ENCODE results near the gene SMOC1. TPM values are rescaled to one million over a fixed set of nuclear protein-coding genes. Genes with fewer than 3 reads are reported as not detected.

Gene SMOC1
- total and polyA plus RNA-seq, 8 donors: 1.2 to 3.3 (median 2.1) TPM; not detected in 2

GRCh38 chr14:69928111-69928523 is 48.9 kb downstream of the SMOC1 start:
- intact Hi-C loops (cut with DNase I; ENCODE audit: low total_unique reads): no loop called here
- WGBS, 5 donors: 42 to 64% (median 59%) methylated on average over 6 of the region's 6 CpGs
- DNase-seq: no peak
- no peaks in the 10 kb centered on the region for H3K36me3 ChIP-seq
- peaks cover 0 to 4% (median 0%) of the 10 kb centered on the region in 3 donors for H3K27me3 ChIP-seq
- H3K4me3 ChIP-seq: no peak overlapping the region
- H3K27ac ChIP-seq: no peak overlapping the region
- H3K9me3 ChIP-seq: no peaks in the 10 kb centered on the region
- TF ChIP-seq CTCF (IDR thresholded peaks at IDR 0.05): no peak
- TF ChIP-seq POLR2A (IDR thresholded peaks at IDR 0.05): no peak
- no peak for TF ChIP-seq EP300 (IDR thresholded peaks at IDR 0.05)
- no peak for TF ChIP-seq POLR2AphosphoS5 (IDR thresholded peaks at IDR 0.05)
- no peaks in the 10 kb centered on the region for H3K4me1 ChIP-seq

- Histone ChIP-seq H3K4me3 (no peak overlapping the region), H3K36me3 (no peaks in the 10 kb centered on the region), H3K27ac (no peak overlapping the region), H3K27me3 (peaks cover 0 to 4% (median 0%) of the 10 kb centered on the region in 3 donors), H3K9me3 (no peaks in the 10 kb centered on the region), H3K4me1 (no peaks in the 10 kb centered on the region)
- WGBS, 5 donors: 70 to 79% (median 73%) methylated on average over 11 of the region's 11 CpGs
- TF ChIP-seq POLR2A (IDR thresholded peaks at IDR 0.05) (no peak), POLR2AphosphoS5 (IDR thresholded peaks at IDR 0.05) (no peak), CTCF (IDR thresholded peaks at IDR 0.05) (no peak), EP300 (IDR thresholded peaks at IDR 0.05) (no peak)
- no peak for DNase-seq
- intact Hi-C loops (cut with DNase I; ENCODE audit: low total_unique reads): no loop called here
These were observed 51.7 kb downstream of the SMOC1 start for GRCh38 chr14:69930780-69931379.

- Histone ChIP-seq H3K27me3 (peaks cover 0 to 4% (median 0%) of the 10 kb centered on the region in 3 donors), H3K36me3 (no peaks in the 10 kb centered on the region), H3K4me1 (peaks cover 0 to 2% (median 0%) of the 10 kb centered on the region in 4 donors), H3K9me3 (no peaks in the 10 kb centered on the region), H3K27ac (no peak overlapping the region), H3K4me3 (no peak overlapping the region)
- DNase-seq: no peak
- intact Hi-C loops (cut with DNase I; ENCODE audit: low total_unique reads): no loop called here
- TF ChIP-seq POLR2AphosphoS5 (IDR thresholded peaks at IDR 0.05) (no peak), EP300 (IDR thresholded peaks at IDR 0.05) (no peak), CTCF (IDR thresholded peaks at IDR 0.05) (no peak), POLR2A (IDR thresholded peaks at IDR 0.05) (no peak)
- WGBS, 5 donors: 68 to 80% (median 73%) methylated on average over 12 of the region's 12 CpGs
These were observed 52.7 kb downstream of the SMOC1 start for GRCh38 chr14:69931960-69932359.

GRCh38 chr14:69932391-69932790 is 53.2 kb downstream of the SMOC1 start:
- 68 to 85% (median 71%) methylated on average over 10 of the region's 10 CpGs for WGBS, 5 donors
- Histone ChIP-seq H3K4me1 (peaks cover 0 to 6% (median 3%) of the 10 kb centered on the region in 4 donors), H3K4me3 (no peak overlapping the region), H3K27ac (no peak overlapping the region), H3K9me3 (no peaks in the 10 kb centered on the region), H3K36me3 (no peaks in the 10 kb centered on the region), H3K27me3 (peaks cover 0 to 4% (median 0%) of the 10 kb centered on the region in 3 donors)
- intact Hi-C loops (cut with DNase I; ENCODE audit: low total_unique reads): no loop called here
- no peak for DNase-seq
- TF ChIP-seq EP300 (IDR thresholded peaks at IDR 0.05) (no peak), POLR2AphosphoS5 (IDR thresholded peaks at IDR 0.05) (no peak), CTCF (IDR thresholded peaks at IDR 0.05) (no peak), POLR2A (IDR thresholded peaks at IDR 0.05) (no peak)

Measured in stomach (tissue), 9 donors.